GM21786 (cell line): ENCODE measurements around the gene EFCAB5.

Experiments used
- ATAC-seq: cut with Tn5 transposase; IDR thresholded peaks from one replicate; pipeline ENCODE4 v1.9.1; 2021; ENCODE audit not compliant: unreplicated experiment

EFCAB5 gene

DNA sequence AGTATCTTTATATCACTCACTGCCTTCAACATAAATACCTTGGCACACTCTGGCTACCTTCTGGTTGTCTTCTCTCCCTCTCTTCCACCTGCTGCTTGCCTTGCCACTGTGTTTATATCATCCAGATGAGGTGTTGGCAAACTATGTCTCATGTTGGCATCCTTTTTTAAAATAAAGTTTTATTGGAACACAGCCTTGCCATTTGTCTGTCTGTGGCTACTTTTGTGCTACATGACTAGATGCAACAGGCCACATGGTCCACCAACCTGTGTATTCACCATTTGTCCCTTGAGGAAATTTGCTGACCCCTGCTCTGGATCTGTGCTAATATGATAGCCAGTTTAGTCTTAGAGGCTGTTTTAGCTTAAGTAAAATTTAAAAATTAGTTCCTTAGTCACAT is 212.0 kb downstream of the EFCAB5 start:
- ATAC-seq, result no peak

DNA sequence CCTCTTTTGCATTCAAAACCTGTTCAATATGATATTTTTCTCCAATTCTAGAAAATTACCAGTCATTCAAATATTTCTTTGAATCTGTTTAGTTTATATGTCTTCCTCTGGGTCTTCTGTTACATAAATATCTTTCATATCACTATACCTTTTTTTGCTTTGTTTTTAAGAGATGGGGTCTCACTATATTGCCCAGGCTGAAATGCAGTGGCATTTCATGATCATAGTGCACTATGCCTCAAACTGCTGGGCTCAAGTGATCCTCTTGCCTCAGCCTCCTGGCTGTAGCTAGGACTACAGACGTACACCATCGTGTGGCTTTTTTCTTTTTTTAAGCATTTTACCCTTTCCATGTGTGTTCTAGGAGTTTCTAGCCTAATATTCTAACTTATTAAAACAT is 214.0 kb downstream of the EFCAB5 start:
- ATAC-seq, result no peak
